HepG2 (cell line): ENCODE measurements around the gene PDE4DIP. TPM values are rescaled to one million over a fixed set of nuclear protein-coding genes. Genes with fewer than 3 reads are reported as not detected.
"Not testable (repeated sequence)": the region's sequence is repeated elsewhere in the genome, so short reads cannot be mapped to it uniquely, and the experiment has no call there.

Experiments
- ATAC-seq: fragments of 200-7000 bp; cut with Tn5 transposase; 3 replicates; pipeline ENCODE4 v1.9.1; 2020; ENCODE audit warnings: mild to moderate bottlenecking, moderate library complexity
- BruUV-seq: library from RNA; stranded (reverse); fragments of 400-500 nt; replicated peaks from 2 replicates; lab custom pipeline; 2021; lab: Mats Ljungman, UMichigan
- CTCF ChIA-PET: fragments of 300-600 bp; formaldehyde crosslinking; extraction: SDS; loops from one replicate; lab custom pipeline; 2021; ENCODE audit warnings: low total read pairs, inconsistent platforms, low intra/inter-chr PET ratio; lab: Yijun Ruan, JAX
- POLR2A ChIA-PET: fragments of 350-600 bp; sonication (Branson Sonifier 250); formaldehyde crosslinking; loops from one replicate; lab custom pipeline; 2020; ENCODE audit warnings: antibody characterized with exemption, inconsistent platforms; lab: Yijun Ruan, JAX
- DNase-seq: peaks from one replicate; pipeline ENCODE4 v3.0.0-alpha.2; 2015; ENCODE audit warnings: low spot score
- FAIRE-seq: peaks from 3 replicates; lab custom pipeline; 2011; peaks lifted over from hg19 to GRCh38; lab: Jason Lieb, UNC
- H2AFZ ChIP-seq: one replicate; pipeline ENCODE4 v1.6.1; 2011; ENCODE audit warnings: low read length, inconsistent platforms
- H3K27ac ChIP-seq: fragments of 300-600 bp; 3 replicates; pipeline ENCODE4 v1.8.0; 2011; ENCODE audit warnings: mixed run types, mild to moderate bottlenecking, mixed read lengths, low read length, inconsistent platforms; ENCODE audit not compliant: insufficient read depth; ENCODE audit errors: extremely low read length
- H3K27me3 ChIP-seq, 2 experiments: fragments of 200-600 bp in 1 of 2; 2 replicates in 1 of 2; 3 replicates in 1 of 2; pipeline versions ENCODE4 v1.6.0 to v1.8.0; 2011; ENCODE audit warnings: low read length in 2 of 2, mild to moderate bottlenecking in 2 of 2, moderate library complexity in 2 of 2, inconsistent platforms in 1 of 2; ENCODE audit not compliant: insufficient read depth in 2 of 2, control insufficient read depth in 1 of 2
- H3K36me3 ChIP-seq, 2 experiments: fragments of 200-600 bp in 1 of 2; replicated peaks in 1 of 2; 2 replicates in 1 of 2; 3 replicates in 1 of 2; pipeline versions ENCODE4 v1.5.1 to v1.8.0; 2011; ENCODE audit warnings: low read length in 2 of 2, inconsistent platforms in 1 of 2; ENCODE audit not compliant: insufficient read depth in 2 of 2, control insufficient read depth in 1 of 2
- H3K4me1 ChIP-seq: 2 replicates; pipeline ENCODE4 v1.5.1; 2012; ENCODE audit warnings: low read length, inconsistent platforms; ENCODE audit not compliant: insufficient read depth
- H3K4me2 ChIP-seq: 2 replicates; pipeline ENCODE4 v1.6.0; 2011; ENCODE audit warnings: low read depth, low read length, inconsistent platforms
- H3K4me3 ChIP-seq, 3 experiments: fragments of 200-600 bp in 1 of 3; sonication (generic), shearing (Covaris generic) in 1 of 3; replicated peaks in 1 of 3; 2 replicates each; pipeline ENCODE4 v1.5.1; 2011 to 2016; ENCODE audit warnings: low read length in 3 of 3, inconsistent platforms in 2 of 3, low read depth in 2 of 3, mild to moderate bottlenecking in 2 of 3, control low read depth in 1 of 3, mixed read lengths in 1 of 3; ENCODE audit not compliant: insufficient read depth in 1 of 3
- H3K79me2 ChIP-seq: one replicate; pipeline ENCODE4 v1.6.1; 2011; ENCODE audit warnings: low read length, inconsistent platforms; ENCODE audit not compliant: insufficient read depth
- H3K9ac ChIP-seq: 2 replicates; pipeline ENCODE4 v1.6.0; 2011; ENCODE audit warnings: mild to moderate bottlenecking, low read depth, low read length, inconsistent platforms; ENCODE audit not compliant: insufficient read depth
- H3K9me3 ChIP-seq: 2 replicates; pipeline ENCODE4 v1.5.1; 2012; ENCODE audit warnings: mild to moderate bottlenecking, low read length
- H4K20me1 ChIP-seq: 2 replicates; pipeline ENCODE4 v1.6.0; 2011; ENCODE audit warnings: inconsistent platforms, mild to moderate bottlenecking, low read length, moderate library complexity; ENCODE audit not compliant: insufficient read depth
- WGBS: methylation state at CpG from one replicate; pipeline ENCODE4 v1.1.6; 2017; ENCODE audit warnings: low lambda C conversion rate; 5-methylcytosine and 5-hydroxymethylcytosine counted together
- in situ Hi-C: cut with HindIII; loops from 2 replicates; pipeline ENCODE4 v1.10.0; 2017; ENCODE audit warnings: low pct_unique_long_range_greater_than_20kb; ENCODE audit not compliant: extremely low pct_ligation_motif_present
- intact Hi-C: fragments of 100-400 bp; cut with micrococcal nuclease; formaldehyde crosslinking; loops from one replicate; pipeline ENCODE4 v1.10.0; 2022; ENCODE audit not compliant: unreplicated experiment
- polyA plus RNA-seq, 8 experiments: library from polyadenylated mRNA; depleted of rRNA in 3 of 8; stranded (reverse) in 7 of 8; unstranded in 1 of 8; fragments of >200 nt; fragmentation: Illumina TruSeq in 4 of 8; extraction: Trizol in 4 of 8; gene quantifications; 2 replicates each; pipeline versions ENCODE4 v1.2.1 to v1.2.3, GENCODE V29; 2011 to 2016; ENCODE audit warnings: low read depth in 4 of 8, missing spikeins in 1 of 8, mixed read lengths in 1 of 8; ENCODE audit not compliant: insufficient read depth in 1 of 8
- total RNA-seq, 5 experiments: library from RNA; depleted of rRNA; stranded (reverse); fragments of >200 nt; fragmentation: Illumina TruSeq; extraction: Trizol; gene quantifications; 2 replicates each; pipeline ENCODE4 v1.2.3, GENCODE V29; 2016; ENCODE audit warnings: low read depth in 1 of 5

Gene PDE4DIP
- total and polyA plus RNA-seq, 2 of the 13 experiments (the other 11 are each of a cell fraction or from before 2014, with no cell fraction given) = 5.9 to 10.3 TPM

- BruUV-seq, H4K20me1 ChIP-seq, H3K79me2 ChIP-seq, H3K27me3 ChIP-seq, H3K4me1 ChIP-seq, H3K4me3 ChIP-seq, in situ Hi-C loops, CTCF ChIA-PET, POLR2A ChIA-PET, H2AFZ ChIP-seq, intact Hi-C loops, H3K4me2 ChIP-seq, H3K36me3 ChIP-seq, H3K27ac ChIP-seq, H3K9me3 ChIP-seq, H3K9ac ChIP-seq, DNase-seq: not testable (repeated sequence)
- peak; percentile 60 for FAIRE-seq
- 4% methylated on average over 6 of the region's 7 CpGs for whole genome bisulfite sequencing
- peak; percentile 84 for ATAC-seq
These were observed 146.1 kb downstream of the PDE4DIP start for GRCh38 chr1:148990233-148990788.

GRCh38 chr1:148991818-148992217, 147.6 kb downstream of the PDE4DIP start:
- H3K27me3 ChIP-seq, H3K9me3 ChIP-seq, FAIRE-seq, POLR2A ChIA-PET, H3K36me3 ChIP-seq, ATAC-seq, CTCF ChIA-PET, H3K27ac ChIP-seq, H3K4me2 ChIP-seq, H2AFZ ChIP-seq, H3K4me1 ChIP-seq, intact Hi-C loops, H3K4me3 ChIP-seq, in situ Hi-C loops, DNase-seq, H3K79me2 ChIP-seq, BruUV-seq, H3K9ac ChIP-seq, H4K20me1 ChIP-seq: not testable (repeated sequence)
- 100% methylated on average over 1 of the region's 2 CpGs for WGBS

- H3K27me3 ChIP-seq, H3K4me1 ChIP-seq, POLR2A ChIA-PET, FAIRE-seq, BruUV-seq, H3K4me2 ChIP-seq, H3K9me3 ChIP-seq, CTCF ChIA-PET, H3K36me3 ChIP-seq, H3K79me2 ChIP-seq, H2AFZ ChIP-seq, intact Hi-C loops, H4K20me1 ChIP-seq, DNase-seq, in situ Hi-C loops, H3K9ac ChIP-seq, H3K4me3 ChIP-seq, ATAC-seq, H3K27ac ChIP-seq: not testable (repeated sequence)
- 74% methylated on average over 1 of the region's 2 CpGs for WGBS
These were observed 148.1 kb downstream of the PDE4DIP start for GRCh38 chr1:148992364-148992763.

- H3K4me2 ChIP-seq, ATAC-seq, H3K79me2 ChIP-seq, H3K36me3 ChIP-seq, H3K4me1 ChIP-seq, H4K20me1 ChIP-seq, in situ Hi-C loops, H2AFZ ChIP-seq, DNase-seq, intact Hi-C loops, CTCF ChIA-PET, FAIRE-seq, BruUV-seq, H3K27ac ChIP-seq, H3K9me3 ChIP-seq, H3K27me3 ChIP-seq, H3K9ac ChIP-seq, POLR2A ChIA-PET, H3K4me3 ChIP-seq: not testable (repeated sequence)
- WGBS = 83% methylated on average over 3 of the region's 5 CpGs
These were observed 152.4 kb downstream of the PDE4DIP start for GRCh38 chr1:148996449-148997224.
